Epithelial cell of proximal tubule (primary cell): Measurements from ENCODE around the gene WDR18. TPM values are rescaled to one million over a fixed set of nuclear protein-coding genes. Genes with fewer than 3 reads are reported as not detected.

Source experiments
- DNase-seq: peaks from one replicate; pipeline ENCODE4 v3.0.0-alpha.2; 2011; ENCODE audit warnings: low read depth
- H3K4me3 ChIP-seq: 2 replicates; pipeline ENCODE4 v1.5.1; 2011; ENCODE audit warnings: low read depth, mild to moderate bottlenecking, low read length
- CTCF ChIP-seq: conservative IDR thresholded peaks from 2 replicates; pipeline ENCODE4 v1.5.1; 2012; ENCODE audit warnings: low read depth, mild to moderate bottlenecking, low read length
- total RNA-seq: library from RNA; depleted of rRNA; stranded (reverse); fragments of >200 nt; gene quantifications from 2 replicates; pipeline ENCODE4 v1.2.3, GENCODE V29; 2015

WDR18 gene
- total RNA-seq, 1 donor from 2014 or later, result 71.0 TPM

- no peak overlapping the region for H3K4me3 ChIP-seq
- DNase-seq, result no peak
- peak; percentile 49 for TF ChIP-seq CTCF
Measured at GRCh38 chr19:989381-990081, 5.4 kb downstream of the WDR18 start.

GRCh38 chr19:990119-990571 is 6.0 kb downstream of the WDR18 start:
- DNase-seq, result no peak
- no peak overlapping the region for H3K4me3 ChIP-seq
- TF ChIP-seq CTCF, result no peak

- DNase-seq, result no peak
- H3K4me3 ChIP-seq, result no peak overlapping the region
- TF ChIP-seq CTCF, result no peak
Measured at GRCh38 chr19:990746-991145, 6.6 kb downstream of the WDR18 start.

GRCh38 chr19:991174-991931 is 7.2 kb downstream of the WDR18 start:
- TF ChIP-seq CTCF, result no peak
- H3K4me3 ChIP-seq, result no peak overlapping the region
- no peak for DNase-seq

GRCh38 chr19:991932-992669 is 8.0 kb downstream of the WDR18 start:
- no peak for TF ChIP-seq CTCF
- DNase-seq, result no peak
- H3K4me3 ChIP-seq, result no peak overlapping the region

GRCh38 chr19:992670-993055 is 8.5 kb downstream of the WDR18 start:
- no peak for DNase-seq
- TF ChIP-seq CTCF, result no peak
- no peak overlapping the region for H3K4me3 ChIP-seq
